Hypothalamus (tissue), 51 donors: ENCODE data around the gene YOD1.

Experiments used
- DNase-seq, 51 donors: peaks; one replicate each; lab custom pipeline; 2025; lab: John Stamatoyannopoulos, UW

The YOD1 gene

DNA sequence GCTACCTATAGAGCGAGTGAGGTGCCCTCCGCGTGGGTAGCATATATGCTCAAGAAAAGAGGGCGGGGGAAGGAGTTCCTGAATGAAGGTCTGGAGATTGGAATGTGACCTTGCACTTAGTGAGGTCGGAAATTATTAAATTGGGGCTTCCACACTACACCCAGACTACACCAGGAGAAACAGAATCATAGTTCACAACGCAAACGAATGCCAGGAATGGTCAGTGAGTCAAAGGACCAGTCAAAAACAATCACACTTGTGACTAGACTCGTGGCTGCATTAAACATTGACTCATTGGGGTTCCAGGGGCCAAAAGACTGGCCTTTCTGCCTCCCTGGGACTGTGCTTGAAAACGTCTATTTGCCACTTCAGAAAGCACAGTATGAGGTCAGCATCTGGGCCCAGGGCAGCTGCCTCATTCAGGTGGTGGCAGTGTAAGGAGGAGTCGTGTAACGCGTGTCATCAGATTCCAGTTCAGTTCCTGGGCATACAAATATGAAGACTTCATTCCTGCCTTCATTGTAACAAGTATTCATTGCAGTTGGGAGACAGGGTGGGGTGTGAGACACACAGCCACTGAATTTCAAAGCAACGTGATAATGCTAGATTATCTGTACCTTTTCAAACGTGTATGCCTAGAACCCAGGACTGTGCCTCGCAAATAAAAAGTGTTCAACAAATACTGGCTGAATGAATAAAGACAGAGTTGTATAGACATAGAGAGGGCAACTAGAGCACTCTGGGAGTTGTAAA, at the start of gene YOD1:
Gene YOD1 (minus strand): TSS at position 18 of the 753 bp plus-strand sequence. CDS start 178 bp downstream, outside the sequence.
- peak in 10 of 51 donors; percentile 37 to 65 (median 58) for DNase-seq

DNA sequence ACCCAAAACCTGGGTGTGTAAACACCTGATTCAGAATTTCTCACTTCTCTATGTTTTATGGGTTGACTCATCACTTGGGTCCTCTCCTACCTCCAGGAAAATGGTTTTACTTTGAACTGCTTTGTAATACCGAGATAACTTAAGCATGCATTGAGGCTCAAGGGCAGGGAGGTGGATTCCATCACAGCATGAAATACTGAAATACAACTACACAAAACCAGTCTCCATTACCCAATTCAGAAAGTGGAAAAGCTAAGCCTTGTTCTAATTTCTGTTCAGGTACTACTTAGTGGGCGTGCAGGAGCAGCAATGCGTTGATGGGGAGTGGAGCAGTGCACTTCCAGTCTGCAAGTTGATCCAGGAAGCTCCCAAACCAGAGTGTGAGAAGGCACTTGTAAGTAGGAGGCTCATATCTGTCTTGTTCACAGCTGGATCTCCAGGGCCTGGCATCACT, 46.9 kb upstream of the YOD1 start:
- DNase-seq = no peak

GRCh38 chr1:207093944-207094343, 42.9 kb upstream of the YOD1 start:
- DNase-seq = no peak

- no peak for DNase-seq
These were observed 40.3 kb upstream of the YOD1 start for GRCh38 chr1:207091200-207091908.

DNA sequence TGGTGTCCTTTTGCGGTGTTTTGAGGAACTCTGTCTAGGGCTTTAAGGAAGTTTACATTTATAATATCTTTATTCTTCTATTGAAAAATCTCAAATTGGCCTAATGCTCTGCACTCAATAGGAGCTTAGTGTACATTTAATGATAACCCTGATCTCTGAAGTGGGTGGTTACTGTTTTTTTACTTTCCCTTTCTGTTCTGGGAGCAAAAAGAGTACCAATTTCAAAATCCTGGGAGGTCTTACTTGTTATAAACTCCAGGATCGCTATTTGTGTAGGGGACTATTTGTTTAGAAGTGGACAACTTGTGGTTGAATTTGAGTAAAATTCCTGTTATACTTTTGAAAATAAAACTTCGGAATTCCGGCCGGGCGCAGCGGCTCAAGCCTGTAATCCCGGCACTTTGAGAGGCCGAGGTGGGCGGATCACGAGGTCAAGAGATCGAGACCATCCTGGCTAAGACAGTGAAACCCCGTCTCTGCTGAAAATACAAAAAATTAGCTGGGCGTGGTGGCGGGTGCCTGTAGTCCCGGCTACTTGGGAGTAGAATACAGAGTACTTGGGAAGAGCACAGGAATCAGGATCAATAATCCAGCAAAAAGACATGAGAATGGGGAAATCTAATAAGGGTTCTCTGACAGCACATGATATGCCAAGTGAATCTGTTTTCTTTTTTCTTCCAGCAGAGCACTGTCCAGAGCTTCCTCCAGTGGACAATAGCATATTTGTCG, 38.8 kb upstream of the YOD1 start:
- DNase-seq = no peak

GRCh38 chr1:207088701-207089626, 38.0 kb upstream of the YOD1 start, which contains the start of gene C4BPB:
Gene C4BPB (plus strand): TSS chr1:207088860. CDS start chr1:207089532, 672 bp downstream.
- DNase-seq = no peak

- no peak for DNase-seq
These were observed 37.2 kb upstream of the YOD1 start for GRCh38 chr1:207088161-207088560.

- no peak for DNase-seq
These were observed 34.9 kb upstream of the YOD1 start for GRCh38 chr1:207085887-207086286.

DNA sequence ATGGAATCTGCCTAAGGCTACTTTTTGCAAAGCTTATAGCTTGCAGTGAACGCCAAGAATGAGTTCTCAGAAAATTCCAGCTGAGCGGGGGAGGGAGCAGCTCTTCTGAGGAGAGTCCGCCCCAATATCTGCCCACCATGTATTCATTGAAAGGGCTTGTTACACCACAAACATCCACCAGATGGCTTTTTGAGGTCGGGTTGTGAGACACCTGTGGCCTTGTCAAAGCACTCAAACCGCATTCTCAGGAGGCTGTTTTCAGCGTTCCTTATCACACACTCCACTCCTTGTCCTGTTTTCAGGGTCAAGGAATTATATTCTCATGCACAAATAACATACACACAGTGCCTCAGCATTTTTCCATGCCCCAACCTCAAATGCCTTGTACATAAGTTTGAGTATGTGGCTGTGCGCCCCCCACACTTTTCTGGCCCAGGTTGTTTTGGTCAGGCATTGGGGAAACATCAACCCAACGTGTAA, 33.7 kb upstream of the YOD1 start:
- peak in 16 of 51 donors; percentile 1 to 36 (median 16) for DNase-seq

DNA sequence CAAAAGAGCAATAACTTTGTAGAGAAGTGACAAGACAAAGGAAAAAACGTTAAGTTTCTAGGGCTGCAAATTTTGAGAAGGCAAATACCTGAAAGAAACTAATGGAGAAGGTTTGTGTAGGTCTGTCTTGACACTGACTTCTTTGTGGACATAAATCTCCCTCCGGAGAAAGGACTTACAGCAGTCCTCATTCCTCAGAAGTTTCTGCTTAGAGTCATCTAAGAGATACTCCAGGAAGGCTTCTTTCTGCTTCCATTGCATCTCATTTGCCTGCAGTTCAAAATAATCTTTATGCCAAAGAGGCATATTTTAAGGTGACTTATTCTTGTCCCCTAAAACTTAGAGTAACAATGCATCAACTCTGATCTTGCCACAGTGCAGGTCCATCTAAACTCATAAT, 33.2 kb upstream of the YOD1 start:
- no peak for DNase-seq

GRCh38 chr1:207081806-207082205, 30.8 kb upstream of the YOD1 start:
- DNase-seq = no peak

- no peak for DNase-seq
These were observed 30.1 kb upstream of the YOD1 start for GRCh38 chr1:207081088-207081487.

DNA sequence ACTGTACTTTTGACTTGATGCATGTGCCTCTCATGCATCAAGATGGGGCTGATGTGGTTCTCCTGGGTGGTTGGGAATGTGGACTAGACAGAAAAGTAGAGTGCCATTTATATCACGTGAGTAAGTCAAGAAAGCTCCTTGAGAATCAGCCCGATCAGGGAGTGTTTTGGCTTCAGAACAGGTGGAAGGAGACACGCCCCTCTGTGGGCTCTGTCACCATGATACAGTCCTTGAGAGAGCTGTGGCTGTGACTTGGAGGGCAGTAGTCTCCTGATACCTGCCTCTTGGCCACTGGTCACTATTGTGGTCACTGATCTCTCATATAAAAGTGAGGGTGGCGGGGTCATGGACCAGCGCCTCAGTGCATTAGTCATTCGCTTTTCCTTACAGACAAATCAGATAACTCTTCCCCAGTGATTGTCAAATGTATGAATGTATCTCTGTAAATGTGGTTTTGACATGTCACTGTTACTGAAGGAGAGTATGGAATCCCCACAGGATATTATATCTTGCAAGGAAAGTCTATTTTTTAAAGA, 28.8 kb upstream of the YOD1 start:
- DNase-seq = no peak

DNA sequence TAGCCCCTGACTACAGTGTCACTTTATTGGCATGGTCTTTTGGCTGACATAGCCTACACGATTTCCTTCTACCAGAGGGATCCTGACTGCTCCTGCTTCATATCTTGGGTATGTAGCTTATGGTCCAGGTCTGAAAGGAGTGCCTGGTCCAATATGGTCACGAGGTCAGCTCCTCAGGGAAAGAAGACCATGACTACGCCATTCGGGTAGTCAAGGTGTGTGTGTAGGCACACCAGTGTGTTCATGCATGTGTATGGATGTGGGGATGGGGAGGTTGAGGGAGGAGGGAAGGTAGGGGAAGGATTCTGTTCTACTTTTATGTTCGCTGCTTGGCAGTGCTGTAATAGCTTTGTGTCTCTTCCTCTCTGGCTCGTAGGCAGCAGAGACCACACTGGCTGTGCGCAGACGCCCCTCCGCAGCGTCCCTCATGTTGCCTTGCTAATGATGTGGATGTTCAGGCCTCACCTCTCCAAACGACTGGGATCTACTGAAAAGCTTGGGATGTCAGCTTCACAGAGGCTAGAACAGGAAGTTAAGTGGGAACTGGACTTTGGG, 27.6 kb upstream of the YOD1 start:
- DNase-seq = no peak

DNA sequence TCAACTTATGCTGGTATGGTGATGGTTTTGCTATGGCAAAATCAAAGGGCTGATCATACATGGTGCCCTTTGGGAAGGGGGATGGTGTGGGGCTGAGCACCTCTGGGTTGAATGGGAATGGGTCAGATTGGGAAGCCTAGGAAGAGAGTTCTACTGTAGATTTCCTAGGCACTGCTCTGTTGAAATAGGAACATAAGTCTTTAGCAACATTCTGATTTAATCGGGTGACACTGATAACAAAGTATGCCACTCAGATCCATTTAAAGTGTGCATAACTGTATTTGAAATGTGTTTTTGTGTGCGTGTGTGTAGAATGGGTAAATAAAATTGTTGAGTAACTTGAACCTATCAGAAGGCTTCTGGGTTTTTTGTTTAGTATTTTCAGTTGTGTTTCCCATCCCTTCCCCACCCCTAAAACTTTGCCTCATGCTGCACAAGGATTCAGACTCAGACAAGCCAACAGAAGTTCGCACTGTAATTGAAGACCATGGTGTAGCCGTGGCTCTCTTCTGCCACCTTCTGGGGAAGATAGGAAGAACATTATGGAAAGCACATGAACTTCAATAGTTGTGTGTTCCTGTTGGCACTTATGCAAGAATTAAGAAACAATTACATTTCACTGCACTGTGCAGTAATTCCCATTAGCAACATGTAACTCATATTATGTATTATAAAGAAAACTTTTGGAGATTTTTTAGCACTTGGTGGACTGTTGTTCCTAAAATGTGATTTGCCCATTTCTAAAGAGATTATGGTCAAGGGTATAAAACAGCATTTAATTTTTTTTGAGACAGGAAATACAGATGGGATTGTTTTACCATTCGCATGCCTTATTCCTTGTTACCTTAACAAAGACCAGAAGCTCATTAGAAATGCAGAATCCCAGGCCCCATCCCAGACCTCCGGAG, 26.7 kb upstream of the YOD1 start:
- peak in 26 of 51 donors; percentile 4 to 84 (median 36) for DNase-seq

GRCh38 chr1:207077012-207077411, 26.0 kb upstream of the YOD1 start:
- DNase-seq = no peak

DNA sequence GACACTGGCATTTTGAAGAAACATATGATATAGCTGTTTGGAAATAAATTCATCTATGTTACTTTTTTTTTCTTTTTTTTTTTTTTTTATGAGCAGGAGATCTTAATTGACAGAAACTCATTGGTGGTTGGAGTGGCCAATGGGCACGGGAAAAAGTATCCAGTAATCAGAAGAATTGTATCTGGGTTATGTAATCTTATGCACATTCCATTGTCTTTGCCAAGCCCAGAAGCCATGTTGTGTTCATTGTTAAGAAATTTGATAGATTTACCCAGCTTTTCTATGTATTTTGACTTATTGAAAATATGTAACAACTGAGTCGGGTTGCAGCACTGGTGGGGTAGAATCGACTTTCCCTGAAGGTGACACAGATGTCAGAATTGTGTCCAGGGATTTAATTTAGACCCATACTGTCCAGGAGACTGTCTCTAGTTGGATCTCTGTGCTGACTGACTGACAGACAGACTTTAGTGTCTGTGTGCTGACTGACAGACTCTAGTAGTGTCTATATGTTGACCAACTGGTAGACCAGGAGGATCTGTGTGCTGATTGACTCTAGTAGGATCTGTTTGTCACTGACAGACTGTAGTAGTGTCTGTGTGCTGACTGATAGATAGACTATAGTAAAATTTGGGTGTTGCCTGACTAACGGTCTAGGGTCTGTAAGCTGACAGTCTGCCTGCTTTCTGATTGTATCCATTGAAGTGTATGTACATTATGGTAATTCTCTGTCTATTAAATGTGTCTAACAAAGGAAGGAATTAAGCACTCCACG, 25.4 kb upstream of the YOD1 start:
- no peak for DNase-seq
